Measurements from ENCODE around the gene BLOC1S6. TPM values are rescaled to one million over a fixed set of nuclear protein-coding genes. Genes with fewer than 3 reads are reported as not detected.

BLOC1S6 gene
- 10 to 100 TPM; 59.3 to 86.6 TPM for total RNA-seq
- 10 to 100 TPM; 49.8 to 61.4 TPM for polyA plus RNA-seq (ENCODE audit: insufficient read length in 2 of 2)
- long read RNA-seq, donor 1, full-length matches to known transcripts = 15 of 15 reads
- long read RNA-seq, donor 1, partial matches to known transcripts = 0 of 15 reads
- long read RNA-seq, donor 1, other reads (novel, unspliced or antisense) = 0 of 15 reads
- long read RNA-seq, donor 2, full-length matches to known transcripts = 7 of 7 reads
- long read RNA-seq, donor 2, partial matches to known transcripts = 0 of 7 reads
- long read RNA-seq, donor 2, other reads (novel, unspliced or antisense) = 0 of 7 reads
- long read RNA-seq, donor 3, full-length matches to known transcripts = 6 of 6 reads
- long read RNA-seq, donor 3, partial matches to known transcripts = 0 of 6 reads
- long read RNA-seq, donor 3, other reads (novel, unspliced or antisense) = 0 of 6 reads
- long read RNA-seq, donor 4, full-length matches to known transcripts = 13 of 13 reads
- long read RNA-seq, donor 4, partial matches to known transcripts = 0 of 13 reads
- long read RNA-seq, donor 4, other reads (novel, unspliced or antisense) = 0 of 13 reads

GRCh38 chr15:45587095-45587862 is at the start of gene BLOC1S6:
Gene BLOC1S6 (plus strand): TSS chr15:45587379. CDS start chr15:45587444, 65 bp downstream.
- H3K27ac ChIP-seq (ENCODE audit: low read depth, low read length) = peak within 1 kb of the TSS; percentile 100
- H3K4me1 ChIP-seq (ENCODE audit: control insufficient read depth, insufficient read depth, low read length) = peaks cover 4% of the 10 kb centered on the region
- no peaks in the 10 kb centered on the region for H3K9me3 ChIP-seq (ENCODE audit: control insufficient read depth, insufficient read depth, low read length)
- peak; percentile 89 to 99 (median 94) for DNase-seq (ENCODE audit: low read depth in 4 of 6, low spot score in 6 of 6)
- H3K4me3 ChIP-seq (ENCODE audit: low read depth, low read length) = peak within 1 kb of the TSS; percentile 99
- no peaks in the 10 kb centered on the region for H3K36me3 ChIP-seq (ENCODE audit: control insufficient read depth, insufficient read depth, low read length)
- WGBS (ENCODE audit: insufficient coverage) = under 1% methylated on average over 61 of the region's 62 CpGs
- H3K27me3 ChIP-seq (ENCODE audit: control insufficient read depth, insufficient read depth, low read length) = no peaks in the 10 kb centered on the region

GRCh38 chr15:45539680-45540079 is 47.5 kb upstream of the BLOC1S6 start:
- Histone ChIP-seq H3K4me1 (ENCODE audit: control insufficient read depth, insufficient read depth, low read length) (no peaks in the 10 kb centered on the region), H3K9me3 (ENCODE audit: control insufficient read depth, insufficient read depth, low read length) (no peaks in the 10 kb centered on the region), H3K4me3 (ENCODE audit: low read depth, low read length) (no peak overlapping the region), H3K27ac (ENCODE audit: low read depth, low read length) (no peak overlapping the region), H3K27me3 (ENCODE audit: control insufficient read depth, insufficient read depth, low read length) (no peaks in the 10 kb centered on the region), H3K36me3 (ENCODE audit: control insufficient read depth, insufficient read depth, low read length) (no peaks in the 10 kb centered on the region)
- DNase-seq (ENCODE audit: low read depth in 4 of 6, low spot score in 6 of 6) = no peak
- WGBS (ENCODE audit: insufficient coverage) = 90% methylated on average over 2 of the region's 3 CpGs

- no peaks in the 10 kb centered on the region for H3K36me3 ChIP-seq (ENCODE audit: control insufficient read depth, insufficient read depth, low read length)
- WGBS (ENCODE audit: insufficient coverage) = no CpG with 5 or more reads among the region's 1 CpG
- H3K27me3 ChIP-seq (ENCODE audit: control insufficient read depth, insufficient read depth, low read length) = no peaks in the 10 kb centered on the region
- H3K27ac ChIP-seq (ENCODE audit: low read depth, low read length) = no peak overlapping the region
- no peaks in the 10 kb centered on the region for H3K4me1 ChIP-seq (ENCODE audit: control insufficient read depth, insufficient read depth, low read length)
- no peak overlapping the region for H3K4me3 ChIP-seq (ENCODE audit: low read depth, low read length)
- H3K9me3 ChIP-seq (ENCODE audit: control insufficient read depth, insufficient read depth, low read length) = no peaks in the 10 kb centered on the region
- DNase-seq (ENCODE audit: low read depth in 4 of 6, low spot score in 6 of 6) = no peak
Measured at GRCh38 chr15:45540531-45540930, 46.6 kb upstream of the BLOC1S6 start.

- WGBS (ENCODE audit: insufficient coverage) = no CpG with 5 or more reads among the region's 3 CpGs
- no peaks in the 10 kb centered on the region for H3K27me3 ChIP-seq (ENCODE audit: control insufficient read depth, insufficient read depth, low read length)
- no peak overlapping the region for H3K27ac ChIP-seq (ENCODE audit: low read depth, low read length)
- no peak overlapping the region for H3K4me3 ChIP-seq (ENCODE audit: low read depth, low read length)
- no peaks in the 10 kb centered on the region for H3K4me1 ChIP-seq (ENCODE audit: control insufficient read depth, insufficient read depth, low read length)
- no peaks in the 10 kb centered on the region for H3K36me3 ChIP-seq (ENCODE audit: control insufficient read depth, insufficient read depth, low read length)
- H3K9me3 ChIP-seq (ENCODE audit: control insufficient read depth, insufficient read depth, low read length) = no peaks in the 10 kb centered on the region
- no peak for DNase-seq (ENCODE audit: low read depth in 4 of 6, low spot score in 6 of 6)
Measured at GRCh38 chr15:45543051-45543450, 44.1 kb upstream of the BLOC1S6 start.

- H3K36me3 ChIP-seq (ENCODE audit: control insufficient read depth, insufficient read depth, low read length) = no peaks in the 10 kb centered on the region
- no peaks in the 10 kb centered on the region for H3K27me3 ChIP-seq (ENCODE audit: control insufficient read depth, insufficient read depth, low read length)
- no peak for DNase-seq (ENCODE audit: low read depth in 4 of 6, low spot score in 6 of 6)
- no peak overlapping the region for H3K4me3 ChIP-seq (ENCODE audit: low read depth, low read length)
- no peak overlapping the region for H3K27ac ChIP-seq (ENCODE audit: low read depth, low read length)
- H3K4me1 ChIP-seq (ENCODE audit: control insufficient read depth, insufficient read depth, low read length) = no peaks in the 10 kb centered on the region
- no peaks in the 10 kb centered on the region for H3K9me3 ChIP-seq (ENCODE audit: control insufficient read depth, insufficient read depth, low read length)
- WGBS (ENCODE audit: insufficient coverage) = no CpG with 5 or more reads among the region's 4 CpGs
Measured at GRCh38 chr15:45544266-45545023, 42.7 kb upstream of the BLOC1S6 start.

- H3K36me3 ChIP-seq (ENCODE audit: control insufficient read depth, insufficient read depth, low read length) = no peaks in the 10 kb centered on the region
- DNase-seq (ENCODE audit: low read depth in 4 of 6, low spot score in 6 of 6) = no peak
- WGBS (ENCODE audit: insufficient coverage) = 97% methylated on average over 3 of the region's 7 CpGs
- H3K4me3 ChIP-seq (ENCODE audit: low read depth, low read length) = no peak overlapping the region
- no peaks in the 10 kb centered on the region for H3K4me1 ChIP-seq (ENCODE audit: control insufficient read depth, insufficient read depth, low read length)
- no peaks in the 10 kb centered on the region for H3K27me3 ChIP-seq (ENCODE audit: control insufficient read depth, insufficient read depth, low read length)
- H3K27ac ChIP-seq (ENCODE audit: low read depth, low read length) = no peak overlapping the region
- no peaks in the 10 kb centered on the region for H3K9me3 ChIP-seq (ENCODE audit: control insufficient read depth, insufficient read depth, low read length)
Measured at GRCh38 chr15:45546789-45547188, 40.4 kb upstream of the BLOC1S6 start.

GRCh38 chr15:45548753-45549520 is 38.2 kb upstream of the BLOC1S6 start:
- no peak for DNase-seq (ENCODE audit: low read depth in 4 of 6, low spot score in 6 of 6)
- WGBS (ENCODE audit: insufficient coverage) = 78% methylated on average over 13 of the region's 17 CpGs
- H3K4me3 ChIP-seq (ENCODE audit: low read depth, low read length) = no peak overlapping the region

GRCh38 chr15:45549541-45550220 is 37.5 kb upstream of the BLOC1S6 start:
- no peak overlapping the region for H3K4me3 ChIP-seq (ENCODE audit: low read depth, low read length)
- no peak for DNase-seq (ENCODE audit: low read depth in 4 of 6, low spot score in 6 of 6)
- H3K9me3 ChIP-seq (ENCODE audit: control insufficient read depth, insufficient read depth, low read length) = no peaks in the 10 kb centered on the region
- H3K4me1 ChIP-seq (ENCODE audit: control insufficient read depth, insufficient read depth, low read length) = no peaks in the 10 kb centered on the region
- no peaks in the 10 kb centered on the region for H3K36me3 ChIP-seq (ENCODE audit: control insufficient read depth, insufficient read depth, low read length)
- no peak overlapping the region for H3K27ac ChIP-seq (ENCODE audit: low read depth, low read length)
- 88% methylated on average over 6 of the region's 9 CpGs for WGBS (ENCODE audit: insufficient coverage)
- H3K27me3 ChIP-seq (ENCODE audit: control insufficient read depth, insufficient read depth, low read length) = no peaks in the 10 kb centered on the region

More at GRCh38 chr15:45548753-45549520, 38.2 kb upstream of the BLOC1S6 start:
- no peaks in the 10 kb centered on the region for H3K4me1 ChIP-seq (ENCODE audit: control insufficient read depth, insufficient read depth, low read length)
- no peaks in the 10 kb centered on the region for H3K36me3 ChIP-seq (ENCODE audit: control insufficient read depth, insufficient read depth, low read length)
- H3K27me3 ChIP-seq (ENCODE audit: control insufficient read depth, insufficient read depth, low read length) = no peaks in the 10 kb centered on the region
- no peak overlapping the region for H3K27ac ChIP-seq (ENCODE audit: low read depth, low read length)
- H3K9me3 ChIP-seq (ENCODE audit: control insufficient read depth, insufficient read depth, low read length) = no peaks in the 10 kb centered on the region

Data from spinal cord (tissue), 10 donors.